VCaP (cell line): ENCODE results near the gene URM1.

Experiments
- H3K27ac ChIP-seq: fragments of 450-650 bp; 2 replicates; pipeline ENCODE4 v1.5.1; 2017
- TF ChIP-seq, protein P1 (sequence below): fragments of 450-650 bp; conservative IDR thresholded peaks from 2 replicates; pipeline ENCODE4 v1.5.1; 2017; ENCODE audit warnings: mild to moderate bottlenecking, moderate library complexity

URM1 gene

DNA sequence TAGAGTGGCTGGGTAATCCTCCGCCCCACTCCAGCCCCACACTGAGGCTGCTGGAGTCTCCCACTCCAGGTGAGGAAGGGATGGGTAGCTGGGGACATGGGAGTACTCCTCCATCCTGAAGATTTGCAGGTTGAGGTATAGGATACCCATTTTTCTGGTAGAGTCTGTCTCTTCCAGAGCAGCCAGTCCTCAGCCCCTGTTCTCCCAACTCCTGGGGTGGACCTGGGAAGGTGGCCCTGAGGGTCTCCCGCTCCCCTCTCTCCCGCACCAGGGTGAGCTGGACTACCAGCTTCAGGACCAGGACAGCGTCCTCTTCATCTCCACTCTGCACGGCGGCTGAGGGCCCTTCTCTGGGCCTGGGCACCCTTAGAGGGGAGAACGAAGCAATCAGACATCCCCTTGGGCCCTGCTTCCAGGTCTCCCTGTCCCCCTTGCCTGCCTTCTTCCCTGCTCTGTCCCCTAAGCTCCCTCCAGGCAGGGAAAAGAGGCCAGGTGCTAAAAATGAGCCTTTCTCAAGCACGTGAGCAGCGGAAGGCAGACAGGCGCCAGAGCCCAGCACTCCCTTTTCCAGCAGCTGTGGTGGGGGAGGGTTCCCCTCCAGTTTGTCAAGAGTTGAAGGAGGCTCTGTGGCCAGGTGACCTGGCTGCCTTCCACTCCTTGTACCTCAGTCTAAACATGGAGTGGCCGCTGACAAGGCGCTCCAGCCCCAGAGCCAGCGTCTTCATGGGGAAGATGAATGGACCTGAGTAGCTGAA, 18.4 kb downstream of the URM1 start:
- TF ChIP-seq, protein P1, sequence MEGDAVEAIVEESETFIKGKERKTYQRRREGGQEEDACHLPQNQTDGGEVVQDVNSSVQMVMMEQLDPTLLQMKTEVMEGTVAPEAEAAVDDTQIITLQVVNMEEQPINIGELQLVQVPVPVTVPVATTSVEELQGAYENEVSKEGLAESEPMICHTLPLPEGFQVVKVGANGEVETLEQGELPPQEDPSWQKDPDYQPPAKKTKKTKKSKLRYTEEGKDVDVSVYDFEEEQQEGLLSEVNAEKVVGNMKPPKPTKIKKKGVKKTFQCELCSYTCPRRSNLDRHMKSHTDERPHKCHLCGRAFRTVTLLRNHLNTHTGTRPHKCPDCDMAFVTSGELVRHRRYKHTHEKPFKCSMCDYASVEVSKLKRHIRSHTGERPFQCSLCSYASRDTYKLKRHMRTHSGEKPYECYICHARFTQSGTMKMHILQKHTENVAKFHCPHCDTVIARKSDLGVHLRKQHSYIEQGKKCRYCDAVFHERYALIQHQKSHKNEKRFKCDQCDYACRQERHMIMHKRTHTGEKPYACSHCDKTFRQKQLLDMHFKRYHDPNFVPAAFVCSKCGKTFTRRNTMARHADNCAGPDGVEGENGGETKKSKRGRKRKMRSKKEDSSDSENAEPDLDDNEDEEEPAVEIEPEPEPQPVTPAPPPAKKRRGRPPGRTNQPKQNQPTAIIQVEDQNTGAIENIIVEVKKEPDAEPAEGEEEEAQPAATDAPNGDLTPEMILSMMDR = no peak
- H3K27ac ChIP-seq = no peak overlapping the region

GRCh38 chr9:128390150-128390812, 19.1 kb downstream of the URM1 start:
- no peak overlapping the region for H3K27ac ChIP-seq
- TF ChIP-seq, protein P1 = no peak

- TF ChIP-seq, protein P1 = no peak
- H3K27ac ChIP-seq = no peak overlapping the region
Observed at GRCh38 chr9:128390813-128391711, 19.9 kb downstream of the URM1 start.

DNA sequence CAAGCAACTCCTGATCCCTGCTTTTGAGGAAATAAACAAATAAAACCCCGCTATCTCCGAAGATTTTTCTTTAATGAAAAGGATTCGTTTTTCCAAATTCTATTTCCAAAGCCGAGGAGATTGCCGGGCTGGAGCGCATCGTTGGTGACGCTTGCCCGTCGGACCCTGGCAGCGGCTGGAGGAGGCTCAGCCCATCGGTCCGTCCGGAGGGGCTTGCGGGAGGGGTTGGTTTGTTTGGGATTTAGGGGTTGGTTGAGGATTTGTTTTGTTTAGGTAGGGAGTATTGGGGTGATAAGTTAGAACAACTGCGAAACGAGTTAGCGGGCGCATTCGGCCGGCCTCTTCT, 20.8 kb downstream of the URM1 start:
- TF ChIP-seq, protein P1 = no peak
- no peak overlapping the region for H3K27ac ChIP-seq

DNA sequence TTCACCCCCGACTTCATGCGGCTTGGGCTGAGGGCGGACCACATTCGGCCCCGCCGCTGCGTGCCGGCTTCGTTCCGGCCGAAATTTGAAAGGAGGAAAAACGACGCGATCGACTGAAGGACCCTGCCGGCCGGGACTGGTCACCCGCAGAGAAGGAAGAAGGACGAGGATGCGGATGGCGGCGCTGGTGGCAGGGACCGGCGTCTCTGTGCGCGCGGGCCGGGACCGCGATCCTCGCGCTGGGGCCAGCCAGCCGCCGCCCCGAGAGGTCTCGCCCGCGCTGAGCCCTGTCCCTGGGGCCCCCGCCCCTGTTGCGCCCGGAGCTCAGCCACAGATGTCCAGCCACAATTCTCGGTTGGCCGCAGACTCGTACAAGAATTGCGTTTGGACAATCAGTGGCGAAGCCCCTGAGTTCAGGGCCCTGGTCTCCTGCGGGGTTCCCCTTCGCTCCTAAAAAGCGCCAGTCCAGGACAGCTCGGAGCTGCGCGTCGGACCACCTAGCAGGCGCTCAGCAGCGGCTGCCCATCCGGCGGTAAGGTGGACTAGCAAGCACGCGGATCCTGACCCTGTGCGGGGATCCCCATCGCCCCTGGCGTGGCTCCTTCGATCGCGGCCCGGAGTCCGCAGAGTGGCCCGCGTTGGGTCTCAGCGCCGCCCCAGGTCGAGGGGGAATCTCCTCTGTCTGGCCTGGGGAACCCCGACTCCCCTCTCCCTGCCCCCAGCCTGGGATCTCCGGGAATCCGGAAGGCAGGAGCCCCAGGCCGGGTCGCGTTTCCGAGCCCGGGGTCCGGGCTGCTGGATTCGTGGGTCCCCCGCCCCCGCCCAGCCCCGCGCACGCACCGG, 21.3 kb downstream of the URM1 start:
- no peak overlapping the region for H3K27ac ChIP-seq
- TF ChIP-seq, protein P1 = no peak

DNA sequence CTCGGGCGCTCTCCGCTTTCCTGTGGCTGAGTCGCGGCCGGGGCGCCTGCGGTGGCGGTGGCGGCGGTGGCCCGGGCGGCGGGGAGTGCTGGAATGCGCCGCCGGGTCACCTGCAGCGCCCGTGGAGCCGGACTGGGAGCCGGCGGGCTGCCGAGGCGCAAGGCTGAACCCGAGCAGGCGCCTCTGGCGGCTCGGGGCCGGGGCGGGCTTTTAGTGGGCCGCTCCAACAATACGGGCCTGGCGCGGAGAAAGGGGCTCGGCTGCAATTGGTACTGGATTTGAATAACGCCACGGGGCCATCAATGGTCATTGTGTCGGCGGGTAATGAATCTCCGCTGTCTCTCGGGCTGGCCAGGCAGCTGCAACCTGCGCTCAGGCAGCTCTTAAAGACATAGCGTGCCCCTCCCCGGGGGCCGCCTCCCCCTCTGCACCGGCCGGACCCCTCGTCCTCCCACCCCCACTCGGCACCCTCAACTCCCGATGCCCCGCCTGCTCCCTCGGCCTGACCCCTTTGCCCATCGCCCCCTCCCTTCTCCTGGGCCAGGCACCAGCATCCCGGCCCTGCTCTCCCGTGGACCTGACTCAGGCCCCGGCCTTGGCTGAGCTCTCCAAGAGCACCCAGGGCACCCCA, 22.1 kb downstream of the URM1 start:
- TF ChIP-seq, protein P1 = no peak
- H3K27ac ChIP-seq = no peak overlapping the region
